DMS153 treated with DMSO at 0.1 percent for 48 hours (cell line): ENCODE measurements around the gene CLEC12A.
"Not testable (repeated sequence)": the region's sequence is repeated elsewhere in the genome, so short reads cannot be mapped to it uniquely, and the experiment has no call there.

ENCODE experiments used
- DNase-seq: peaks from one replicate; lab custom pipeline; 2025; ENCODE audit not compliant: unreplicated experiment; lab: John Stamatoyannopoulos, UW

Gene CLEC12A

DNA sequence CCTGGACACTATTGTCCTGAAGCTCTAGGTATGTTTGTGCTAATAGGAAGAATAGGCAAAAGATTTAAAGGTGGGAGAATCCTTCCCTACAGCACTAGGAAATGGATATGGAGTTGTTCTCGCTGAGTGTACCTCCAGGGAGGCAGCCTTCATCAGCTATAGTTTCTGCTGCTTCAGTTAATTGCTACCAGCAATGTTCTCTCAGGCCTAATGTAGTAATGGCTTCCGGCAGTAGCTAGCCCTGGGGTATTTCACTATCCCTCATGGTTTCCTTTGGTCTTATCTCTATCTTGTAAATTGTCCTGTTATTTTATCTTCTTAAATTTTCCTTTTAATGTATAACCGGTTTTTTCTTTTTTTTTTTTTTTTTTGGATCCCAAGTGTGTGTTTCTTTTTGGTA, 9.3 kb upstream of the CLEC12A start:
- no peak for DNase-seq

DNA sequence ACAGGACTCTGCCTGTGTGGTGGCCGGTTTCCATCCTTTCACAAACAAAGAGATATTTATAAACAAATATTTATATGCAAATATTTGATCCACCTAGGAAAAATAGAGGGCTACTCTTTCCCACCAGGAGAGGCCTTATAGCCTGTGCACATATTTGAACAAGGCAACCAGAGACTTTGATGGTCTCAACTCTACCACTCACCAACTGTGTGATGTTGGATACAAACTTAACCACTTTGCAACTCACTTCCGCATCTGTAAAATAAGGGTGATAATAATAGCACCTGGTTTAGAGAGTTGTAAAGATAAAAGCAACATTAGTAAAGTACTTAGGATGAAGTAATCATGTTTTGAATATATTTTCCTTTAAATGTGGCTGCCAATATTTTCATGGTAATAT, 1.5 kb upstream of the CLEC12A start:
- no peak for DNase-seq

- no peak for DNase-seq
These were observed 2.7 kb downstream of the CLEC12A start for GRCh38 chr12:9973949-9974348.

DNA sequence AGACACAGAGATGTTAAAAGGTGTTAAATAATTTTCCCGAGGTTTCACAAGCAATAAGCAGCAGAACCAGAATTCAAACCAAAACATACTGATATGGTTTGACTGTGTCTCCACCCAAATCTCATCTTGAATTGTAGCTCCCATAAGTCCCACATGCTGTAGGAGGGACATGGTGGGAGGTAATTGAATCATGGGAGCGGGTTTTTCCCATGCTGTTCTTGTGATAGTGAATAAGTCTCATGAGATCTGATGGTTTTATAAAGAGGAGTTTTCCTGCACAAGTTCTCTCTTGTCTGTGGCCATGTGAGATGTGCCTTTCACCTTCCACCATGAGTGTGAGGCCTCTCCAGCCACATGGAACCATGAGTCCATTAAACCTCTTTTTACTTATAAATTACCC, 3.5 kb downstream of the CLEC12A start:
- DNase-seq: not testable (repeated sequence)

DNA sequence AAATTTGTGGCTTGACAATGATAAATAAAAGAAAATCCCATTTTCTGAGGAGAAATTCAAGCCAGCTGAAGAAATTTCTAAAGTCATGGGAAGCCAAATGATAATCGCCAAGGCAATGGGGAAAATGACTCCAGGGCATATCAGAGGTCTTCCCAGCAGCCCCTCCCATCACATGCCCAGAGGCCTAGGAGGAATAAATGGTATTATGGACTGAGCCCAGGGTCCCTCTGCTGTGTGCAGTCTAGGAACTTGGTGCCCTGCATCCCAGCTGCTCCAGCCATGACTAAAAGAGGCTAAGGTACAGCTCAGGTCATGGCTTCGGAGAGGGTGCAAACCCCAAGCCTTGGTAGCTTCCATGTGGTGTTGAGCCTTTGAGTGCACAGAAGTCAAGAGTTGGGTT, 4.4 kb downstream of the CLEC12A start:
- DNase-seq: no peak

- not testable (repeated sequence) for DNase-seq
These were observed 5.4 kb downstream of the CLEC12A start for GRCh38 chr12:9976626-9977025.

DNA sequence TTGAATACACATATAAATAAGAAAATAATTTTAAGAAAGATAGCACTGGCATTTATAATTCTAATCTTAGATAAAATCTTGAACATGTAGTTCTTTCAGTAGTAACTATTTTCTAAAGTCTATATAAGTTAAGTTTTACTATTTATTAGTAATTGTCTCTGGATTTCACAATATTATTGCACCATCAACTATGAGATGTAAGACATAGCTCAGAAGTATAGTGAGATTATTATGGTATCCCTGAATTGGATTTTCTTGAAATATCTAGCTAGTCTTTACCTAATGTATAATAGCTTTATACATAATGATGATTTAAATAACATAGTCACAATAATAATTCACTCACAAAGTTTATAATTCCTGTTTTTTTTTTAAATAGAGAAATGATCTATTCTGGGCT, 6.7 kb downstream of the CLEC12A start:
- no peak for DNase-seq

GRCh38 chr12:9980126-9980525, 8.9 kb downstream of the CLEC12A start:
- no peak for DNase-seq

- DNase-seq: no peak
These were observed 20.7 kb downstream of the CLEC12A start for GRCh38 chr12:9991876-9992275.

- DNase-seq: no peak
These were observed 21.1 kb downstream of the CLEC12A start for GRCh38 chr12:9992296-9992695.

GRCh38 chr12:9999016-9999415, 27.8 kb downstream of the CLEC12A start, which contains the start of gene CLEC1B:
Gene CLEC1B, minus strand, starts transcription at chr12:9999121. Its CDS starts 21 bp downstream, at chr12:9999100.
- no peak for DNase-seq

GRCh38 chr12:10001171-10001776, 30.1 kb downstream of the CLEC12A start:
- no peak for DNase-seq

- no peak for DNase-seq
These were observed 41.6 kb downstream of the CLEC12A start for GRCh38 chr12:10012630-10013330.

- no peak for DNase-seq
These were observed 44.2 kb downstream of the CLEC12A start for GRCh38 chr12:10015450-10015849.

DNA sequence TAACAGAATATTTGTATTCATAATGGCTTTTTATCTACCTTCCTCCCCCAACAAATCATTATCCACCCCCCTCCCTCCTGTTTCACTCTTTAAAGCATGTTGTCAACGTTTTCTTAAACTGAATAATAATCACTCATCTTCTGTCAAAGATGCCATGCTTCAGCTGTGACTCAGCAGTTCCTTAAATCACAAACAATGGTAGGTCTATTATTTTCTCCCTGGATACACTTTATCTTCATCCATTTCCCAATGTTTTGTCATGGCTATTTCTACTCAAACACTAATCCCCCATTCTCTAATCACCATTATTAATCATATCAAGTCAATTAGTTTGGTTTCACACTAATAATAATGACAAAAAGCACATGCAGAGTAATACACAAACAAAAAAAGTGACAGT, 45.7 kb downstream of the CLEC12A start:
- no peak for DNase-seq

- no peak for DNase-seq
These were observed 47.2 kb downstream of the CLEC12A start for GRCh38 chr12:10018386-10018785.

- no peak for DNase-seq
These were observed 50.1 kb downstream of the CLEC12A start for GRCh38 chr12:10021342-10021741.

DNA sequence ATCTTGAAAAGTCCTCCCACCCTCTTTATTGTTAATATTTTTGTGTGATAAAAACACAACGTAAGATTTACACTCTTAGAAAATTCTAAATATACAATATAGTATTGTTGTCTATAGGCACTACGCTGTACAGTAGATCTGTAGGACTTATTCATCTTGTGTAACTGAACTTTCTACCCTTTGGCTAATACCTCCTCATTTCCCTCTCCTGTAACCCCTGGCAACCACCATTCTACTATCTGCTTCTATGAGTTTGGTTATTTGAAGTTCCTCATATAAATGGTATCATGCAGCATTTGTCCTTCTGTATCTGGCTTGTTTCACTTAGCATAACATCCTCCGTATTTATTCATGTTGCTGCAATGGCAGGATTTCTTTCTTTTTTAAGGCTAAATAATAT, 54.0 kb downstream of the CLEC12A start:
- no peak for DNase-seq

DNA sequence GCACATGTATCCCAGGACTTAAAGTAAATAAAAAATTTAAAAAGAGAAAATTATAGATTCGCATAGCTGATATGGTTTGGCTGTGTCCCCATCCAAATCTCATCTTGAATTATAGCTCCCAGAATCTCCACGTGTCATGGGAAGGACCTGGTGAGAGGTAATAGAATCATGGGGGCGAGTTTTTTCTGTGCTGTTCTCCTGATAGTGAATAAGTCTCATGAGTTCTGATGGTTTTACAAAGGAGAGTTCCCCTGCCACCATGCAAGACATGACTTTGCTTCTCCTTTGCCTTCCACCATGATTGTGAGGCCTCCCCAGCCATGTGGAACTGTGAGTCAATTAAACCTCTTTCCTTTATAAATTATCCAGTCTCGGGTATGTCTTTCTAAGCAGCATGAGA, 55.5 kb downstream of the CLEC12A start:
- DNase-seq: not testable (repeated sequence)

DNA sequence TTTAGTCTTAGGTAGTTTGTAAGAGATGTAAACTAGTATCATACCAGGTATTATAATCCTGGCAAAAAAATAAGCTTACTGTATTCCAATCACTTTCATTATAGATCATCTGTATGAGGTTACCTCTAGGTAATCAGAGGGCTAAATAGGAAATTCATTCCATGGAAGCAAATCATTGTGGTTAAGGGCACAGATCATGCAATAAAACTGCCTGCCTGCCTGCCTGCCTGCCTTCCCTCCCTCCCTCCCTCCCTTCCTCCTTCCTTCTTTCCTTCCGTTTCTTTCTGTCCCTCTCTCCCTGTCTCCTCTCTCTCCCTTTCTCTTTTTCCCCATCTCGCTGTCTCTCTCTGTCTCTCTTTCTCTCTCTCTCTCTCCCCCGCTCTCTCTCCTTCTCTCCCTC, 56.1 kb downstream of the CLEC12A start:
- DNase-seq: no peak

DNA sequence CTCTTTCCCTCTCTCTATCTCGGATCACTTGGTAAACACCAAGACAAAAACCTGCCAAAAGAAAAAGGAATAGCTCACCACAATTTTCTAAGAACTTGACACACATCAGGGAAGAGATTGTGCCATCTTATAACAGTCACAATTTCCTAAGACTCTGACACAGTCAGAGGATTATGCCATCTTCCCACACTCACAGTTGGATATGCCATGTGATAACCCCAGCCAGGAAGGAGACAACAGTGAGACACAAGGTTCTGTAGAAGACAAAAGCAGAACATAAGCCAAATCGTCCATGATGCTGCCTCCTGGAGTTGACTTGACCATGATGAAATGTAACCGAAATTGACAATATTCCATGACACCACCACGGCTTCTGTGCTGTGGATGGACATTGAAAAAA, 56.5 kb downstream of the CLEC12A start:
- DNase-seq: no peak

DNA sequence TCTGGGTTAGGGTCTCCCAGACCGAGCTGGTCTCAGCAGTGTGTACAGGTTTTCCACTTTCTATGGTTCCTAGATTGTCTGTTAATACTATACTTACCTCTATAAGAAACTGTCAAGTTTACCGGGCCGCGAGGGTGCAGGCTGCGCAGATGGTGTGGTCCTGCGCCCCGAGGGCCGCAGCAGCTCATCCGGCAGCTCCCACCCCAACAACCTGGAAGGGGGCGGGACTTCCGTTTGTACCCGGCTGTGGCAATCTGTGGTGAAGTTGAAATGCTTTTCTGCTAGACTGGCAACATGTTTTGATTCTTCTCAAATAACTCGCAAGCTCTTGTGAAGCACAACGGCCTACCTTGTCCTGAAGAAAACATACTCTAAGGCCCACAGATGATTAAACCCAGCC, 59.2 kb downstream of the CLEC12A start, which contains the start of gene CLEC9A:
Gene CLEC9A (plus strand): TSS at position 237 of the 400 bp plus-strand sequence. CDS start 22,006 bp downstream, outside the sequence.
- no peak for DNase-seq

GRCh38 chr12:10031321-10031720, 60.1 kb downstream of the CLEC12A start:
- DNase-seq: no peak
